SH-SY5Y (cell line): ENCODE results near the gene PLCL2.

Source experiments
- GATA2 ChIP-seq: IDR thresholded peaks from 2 replicates; pipeline ENCODE4 v1.6.1; 2011; ENCODE audit warnings: mild to moderate bottlenecking, low read depth, low read length
- GATA3 ChIP-seq: IDR thresholded peaks from 2 replicates; pipeline ENCODE4 v1.6.1; 2011; ENCODE audit warnings: low read depth, mild to moderate bottlenecking, low read length, moderate library complexity

DNA sequence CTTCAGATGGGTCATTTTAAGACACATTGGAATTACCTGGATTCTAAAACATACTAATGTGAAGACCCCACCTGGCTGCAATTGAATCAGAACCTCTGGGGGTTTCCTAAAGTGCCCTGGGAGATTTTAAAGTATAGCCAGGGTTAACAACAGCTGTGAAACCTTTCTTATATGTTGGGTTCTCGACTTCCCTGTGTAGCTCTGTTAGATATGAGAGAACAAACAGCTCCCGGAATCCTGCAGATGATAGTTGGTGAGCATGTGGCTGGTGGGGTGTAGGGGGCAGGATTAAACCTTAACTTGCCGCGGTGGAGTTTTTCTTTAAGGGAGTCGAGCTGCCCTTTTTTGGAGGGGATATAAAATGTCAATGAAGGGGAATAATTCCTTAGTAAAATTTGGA is 12.1 kb downstream of the PLCL2 start:
- TF ChIP-seq GATA2 (no peak), GATA3 (no peak)
